HG02840 (cell line): ENCODE results near the gene PSMB3.

ENCODE experiments used
- ATAC-seq: cut with Tn5 transposase; IDR thresholded peaks from one replicate; pipeline ENCODE4 v1.9.1; 2021; ENCODE audit warnings: mild to moderate bottlenecking, moderate library complexity, moderate number of reproducible peaks; ENCODE audit not compliant: unreplicated experiment, low FRiP score

PSMB3 gene

GRCh38 chr17:38732376-38733281 lies 19.9 kb upstream of the PSMB3 start:
- ATAC-seq, result no peak

GRCh38 chr17:38733282-38733981 lies 19.1 kb upstream of the PSMB3 start:
- ATAC-seq, result no peak

GRCh38 chr17:38733982-38734973 lies 18.3 kb upstream of the PSMB3 start:
- no peak for ATAC-seq

GRCh38 chr17:38735161-38735997 lies 17.2 kb upstream of the PSMB3 start:
- ATAC-seq, result no peak

- ATAC-seq, result no peak
Observed at GRCh38 chr17:38738007-38738662, 14.4 kb upstream of the PSMB3 start.

- ATAC-seq, result no peak
Observed at GRCh38 chr17:38738686-38739085, 13.9 kb upstream of the PSMB3 start.

GRCh38 chr17:38739305-38739704 lies 13.2 kb upstream of the PSMB3 start:
- ATAC-seq, result no peak

- no peak for ATAC-seq
Observed at GRCh38 chr17:38740044-38740443, 12.5 kb upstream of the PSMB3 start.

GRCh38 chr17:38740806-38741205 lies 11.7 kb upstream of the PSMB3 start:
- ATAC-seq, result no peak

GRCh38 chr17:38741461-38741860 lies 11.1 kb upstream of the PSMB3 start:
- no peak for ATAC-seq

- ATAC-seq, result no peak
Observed at GRCh38 chr17:38741921-38742410, 10.6 kb upstream of the PSMB3 start.

GRCh38 chr17:38742411-38743308 lies 9.9 kb upstream of the PSMB3 start:
- no peak for ATAC-seq

- no peak for ATAC-seq
Observed at GRCh38 chr17:38743556-38744171, 8.9 kb upstream of the PSMB3 start.

- no peak for ATAC-seq
Observed at GRCh38 chr17:38745545-38745944, 7.0 kb upstream of the PSMB3 start.

GRCh38 chr17:38746004-38746848 lies 6.3 kb upstream of the PSMB3 start:
- ATAC-seq, result no peak

GRCh38 chr17:38746849-38747462 lies 5.6 kb upstream of the PSMB3 start:
- no peak for ATAC-seq
